Measurements from ENCODE around the gene ATE1.

- TF ChIP-seq POLR2A (IDR thresholded peaks at IDR 0.05) (no peak), CTCF (IDR thresholded peaks at IDR 0.05) (no peak)
Observed at GRCh38 chr10:121914661-121915060, 13.2 kb downstream of the ATE1 start.

Data from uterus (tissue), 2 donors.